OCI-LY3 (cell line): ENCODE measurements around the gene ALPP.
A peak's percentile ranks its signal among the peaks of the same experiment; 100 is the strongest.

Source experiments
- EZH2phosphoT487 ChIP-seq: fragments of 200-600 bp; shearing (Covaris generic); IDR thresholded peaks from 2 replicates; pipeline ENCODE4 v1.6.1; 2018; ENCODE audit warnings: antibody characterized with exemption, mixed run types, low read depth
- TF ChIP-seq, protein P1 (sequence below): fragments of 200-600, 300-600 bp; sonication (generic); IDR thresholded peaks from 2 replicates; pipeline ENCODE4 v1.5.1; 2014; ENCODE audit warnings: antibody characterized with exemption, low read length, low read depth

DNA sequence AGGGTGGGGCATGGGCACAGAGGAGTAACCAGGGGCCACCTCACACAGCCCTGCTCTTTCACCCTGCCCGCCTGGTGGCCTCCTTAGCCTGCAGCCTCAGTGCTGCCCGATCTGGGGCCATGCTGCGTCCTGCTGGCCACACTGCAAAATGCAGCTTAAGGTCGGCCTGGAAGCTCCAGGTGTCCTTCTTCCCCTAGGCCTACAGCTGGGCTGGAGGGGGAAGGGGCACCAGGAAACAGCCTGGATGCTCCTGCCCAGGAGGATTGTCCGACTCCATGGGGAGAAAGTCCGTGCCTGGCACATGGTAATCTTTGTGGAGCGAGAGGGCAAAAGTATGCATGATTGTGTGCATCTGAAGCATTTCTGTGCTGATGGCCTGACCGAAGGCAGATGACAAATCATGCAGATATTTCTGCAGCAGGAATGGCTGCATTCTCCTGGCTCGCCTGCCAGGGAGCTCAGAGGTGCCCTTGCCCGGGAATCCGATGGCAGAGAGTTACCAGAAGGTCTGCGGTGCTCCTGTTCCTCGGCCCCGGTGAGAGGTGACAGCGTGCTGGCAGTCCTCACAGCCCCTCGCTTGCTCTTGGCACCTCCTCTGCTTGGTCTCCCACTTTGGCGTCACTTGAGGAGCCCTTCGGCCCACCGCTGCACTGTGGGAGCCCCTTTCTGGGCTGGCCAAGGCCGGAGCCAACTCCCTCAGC, 12.8 kb upstream of the ALPP start:
- TF ChIP-seq, protein P1, sequence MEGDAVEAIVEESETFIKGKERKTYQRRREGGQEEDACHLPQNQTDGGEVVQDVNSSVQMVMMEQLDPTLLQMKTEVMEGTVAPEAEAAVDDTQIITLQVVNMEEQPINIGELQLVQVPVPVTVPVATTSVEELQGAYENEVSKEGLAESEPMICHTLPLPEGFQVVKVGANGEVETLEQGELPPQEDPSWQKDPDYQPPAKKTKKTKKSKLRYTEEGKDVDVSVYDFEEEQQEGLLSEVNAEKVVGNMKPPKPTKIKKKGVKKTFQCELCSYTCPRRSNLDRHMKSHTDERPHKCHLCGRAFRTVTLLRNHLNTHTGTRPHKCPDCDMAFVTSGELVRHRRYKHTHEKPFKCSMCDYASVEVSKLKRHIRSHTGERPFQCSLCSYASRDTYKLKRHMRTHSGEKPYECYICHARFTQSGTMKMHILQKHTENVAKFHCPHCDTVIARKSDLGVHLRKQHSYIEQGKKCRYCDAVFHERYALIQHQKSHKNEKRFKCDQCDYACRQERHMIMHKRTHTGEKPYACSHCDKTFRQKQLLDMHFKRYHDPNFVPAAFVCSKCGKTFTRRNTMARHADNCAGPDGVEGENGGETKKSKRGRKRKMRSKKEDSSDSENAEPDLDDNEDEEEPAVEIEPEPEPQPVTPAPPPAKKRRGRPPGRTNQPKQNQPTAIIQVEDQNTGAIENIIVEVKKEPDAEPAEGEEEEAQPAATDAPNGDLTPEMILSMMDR: peak; percentile 9; the same call in 1 of the 2 replicates
- TF ChIP-seq EZH2phosphoT487: no peak
